Activated CD4-positive, CD25-positive, alpha-beta regulatory T cell (primary cell): ENCODE data around the gene SDHB.
"Not testable (repeated sequence)": the region's sequence is repeated elsewhere in the genome, so short reads cannot be mapped to it uniquely, and the experiment has no call there.

Source experiments
- DNase-seq, 4 experiments: peaks; one replicate each; lab custom pipeline; 2025; lab: John Stamatoyannopoulos, UW

The SDHB gene

GRCh38 chr1:17075470-17076255 is 21.8 kb upstream of the SDHB start:
- no peak for DNase-seq

- no peak for DNase-seq
Observed at GRCh38 chr1:17071794-17072193, 18.0 kb upstream of the SDHB start.

GRCh38 chr1:17070163-17070525 is 16.3 kb upstream of the SDHB start:
- no peak for DNase-seq

- no peak for DNase-seq
Observed at GRCh38 chr1:17069452-17070162, 15.8 kb upstream of the SDHB start.

GRCh38 chr1:17068789-17069188 is 15.0 kb upstream of the SDHB start:
- no peak for DNase-seq

- no peak for DNase-seq
Observed at GRCh38 chr1:17067465-17068240, 13.8 kb upstream of the SDHB start.

- DNase-seq = no peak
Observed at GRCh38 chr1:17067069-17067426, 13.2 kb upstream of the SDHB start.

GRCh38 chr1:17066361-17067068 is 12.7 kb upstream of the SDHB start:
- DNase-seq = no peak

GRCh38 chr1:17065666-17066065 is 11.8 kb upstream of the SDHB start:
- no peak for DNase-seq

- DNase-seq = not testable (repeated sequence)
Observed at GRCh38 chr1:17062751-17063150, 8.9 kb upstream of the SDHB start.

GRCh38 chr1:17061892-17062291 is 8.1 kb upstream of the SDHB start:
- no peak for DNase-seq

GRCh38 chr1:17061486-17061885 is 7.7 kb upstream of the SDHB start:
- DNase-seq = no peak

GRCh38 chr1:17060306-17060749 is 6.5 kb upstream of the SDHB start:
- no peak for DNase-seq

GRCh38 chr1:17059391-17060305 is 5.8 kb upstream of the SDHB start:
- DNase-seq = no peak

GRCh38 chr1:17056551-17056950 is 2.7 kb upstream of the SDHB start:
- DNase-seq = no peak

- DNase-seq = no peak
Observed at GRCh38 chr1:17055801-17056200, 2.0 kb upstream of the SDHB start.

- DNase-seq = no peak
Observed at GRCh38 chr1:17053086-17053684, 647 bp downstream of the SDHB start.

GRCh38 chr1:17052641-17053040 is 1.2 kb downstream of the SDHB start:
- no peak for DNase-seq

- DNase-seq = no peak
Observed at GRCh38 chr1:17052038-17052437, 1.8 kb downstream of the SDHB start.

- DNase-seq = no peak
Observed at GRCh38 chr1:17047924-17048323, 5.9 kb downstream of the SDHB start.

- DNase-seq = no peak
Observed at GRCh38 chr1:17046334-17046657, 7.5 kb downstream of the SDHB start.
